GM19397 (cell line): ENCODE data around the gene SUCLA2.
"Not testable (repeated sequence)": the region's sequence is repeated elsewhere in the genome, so short reads cannot be mapped to it uniquely, and the experiment has no call there.

Experiments used
- ATAC-seq: cut with Tn5 transposase; IDR thresholded peaks from one replicate; pipeline ENCODE4 v1.9.1; 2021; ENCODE audit warnings: mild to moderate bottlenecking, moderate library complexity; ENCODE audit not compliant: unreplicated experiment

The SUCLA2 gene

GRCh38 chr13:48001114-48001881, at the start of gene SUCLA2:
Gene SUCLA2 (minus strand): TSS chr13:48001273. CDS start chr13:48001269, 4 bp downstream.
- ATAC-seq: peak; percentile 100

- ATAC-seq: no peak
Measured at GRCh38 chr13:48050550-48050949, 49.5 kb upstream of the SUCLA2 start.

GRCh38 chr13:48043789-48044503, 42.9 kb upstream of the SUCLA2 start:
- ATAC-seq: no peak

- no peak for ATAC-seq
Measured at GRCh38 chr13:48042894-48043293, 41.8 kb upstream of the SUCLA2 start.

- ATAC-seq: no peak
Measured at GRCh38 chr13:48040896-48041295, 39.8 kb upstream of the SUCLA2 start.

- ATAC-seq: no peak
Measured at GRCh38 chr13:48040049-48040448, 39.0 kb upstream of the SUCLA2 start.

GRCh38 chr13:48038761-48039160, 37.7 kb upstream of the SUCLA2 start:
- no peak for ATAC-seq

- peak; percentile 94 for ATAC-seq
Measured at GRCh38 chr13:48037346-48038173, 36.5 kb upstream of the SUCLA2 start, which contains the start of gene NUDT15. Gene NUDT15 (plus strand): TSS chr13:48037726. CDS start chr13:48037747, 21 bp downstream.

GRCh38 chr13:48029859-48030258, 28.8 kb upstream of the SUCLA2 start:
- no peak for ATAC-seq

GRCh38 chr13:48028066-48028465, 27.0 kb upstream of the SUCLA2 start:
- no peak for ATAC-seq

GRCh38 chr13:48019796-48020195, 18.7 kb upstream of the SUCLA2 start:
- ATAC-seq: no peak

GRCh38 chr13:48018637-48019036, 17.6 kb upstream of the SUCLA2 start:
- no peak for ATAC-seq

- no peak for ATAC-seq
Measured at GRCh38 chr13:48014359-48014758, 13.3 kb upstream of the SUCLA2 start.

GRCh38 chr13:48012668-48013067, 11.6 kb upstream of the SUCLA2 start:
- no peak for ATAC-seq

GRCh38 chr13:48010698-48011097, 9.6 kb upstream of the SUCLA2 start:
- no peak for ATAC-seq

- no peak for ATAC-seq
Measured at GRCh38 chr13:48009284-48009683, 8.2 kb upstream of the SUCLA2 start.

GRCh38 chr13:48006396-48006795, 5.3 kb upstream of the SUCLA2 start:
- ATAC-seq: no peak

GRCh38 chr13:48004201-48004600, 3.1 kb upstream of the SUCLA2 start:
- ATAC-seq: no peak

GRCh38 chr13:48001999-48002398, 926 bp upstream of the SUCLA2 start:
- ATAC-seq: not testable (repeated sequence)

GRCh38 chr13:48000559-48001113, 437 bp downstream of the SUCLA2 start:
- peak; percentile 35 for ATAC-seq

- no peak for ATAC-seq
Measured at GRCh38 chr13:47999973-48000372, 1.1 kb downstream of the SUCLA2 start.
